ENCODE data around the gene CA10. TPM values are rescaled to one million over a fixed set of nuclear protein-coding genes. Genes with fewer than 3 reads are reported as not detected.

CA10 gene
- total RNA-seq, 1 donor from 2014 or later: not detected

DNA sequence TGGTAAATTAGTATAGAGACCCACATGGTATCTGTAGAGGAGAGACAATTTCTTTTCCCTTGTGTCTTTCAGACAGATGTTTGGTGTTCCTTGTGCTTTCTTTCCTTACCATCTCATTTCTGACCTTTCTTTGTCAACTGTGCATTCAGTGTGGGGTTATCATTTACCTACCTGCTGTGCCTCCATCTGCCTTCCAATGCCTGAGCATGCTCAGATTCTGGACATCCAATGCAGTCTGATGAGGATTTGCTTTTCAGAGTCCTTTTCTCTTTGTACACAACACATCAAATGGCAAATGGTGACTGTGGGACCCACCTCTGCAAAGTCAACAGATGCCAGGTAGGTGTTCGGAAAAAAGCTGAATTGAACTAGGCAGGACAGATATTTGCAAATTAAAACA, 364.8 kb downstream of the CA10 start:
- Mint-ChIP-seq H3K27ac (no peak overlapping the region), H3K4me1 (no peaks in the 10 kb centered on the region), H3K4me3 (no peak overlapping the region), H3K9me3 (no peaks in the 10 kb centered on the region), H3K36me3 (ENCODE audit: low read depth) (no peaks in the 10 kb centered on the region), H3K27me3 (peaks cover 2% of the 10 kb centered on the region)
- no peak for DNase-seq
- intact Hi-C loops (cut with micrococcal nuclease): no loop called here

GRCh38 chr17:51778842-51779241, 379.7 kb downstream of the CA10 start:
- peaks cover 5% of the 10 kb centered on the region for H3K27me3 Mint-ChIP-seq
- no peak overlapping the region for H3K4me3 Mint-ChIP-seq
- intact Hi-C loops (cut with micrococcal nuclease): no loop called here
- no peaks in the 10 kb centered on the region for H3K36me3 Mint-ChIP-seq (ENCODE audit: low read depth)
- no peak overlapping the region for H3K27ac Mint-ChIP-seq
- no peaks in the 10 kb centered on the region for H3K9me3 Mint-ChIP-seq
- H3K4me1 Mint-ChIP-seq: no peaks in the 10 kb centered on the region
- DNase-seq: no peak

DNA sequence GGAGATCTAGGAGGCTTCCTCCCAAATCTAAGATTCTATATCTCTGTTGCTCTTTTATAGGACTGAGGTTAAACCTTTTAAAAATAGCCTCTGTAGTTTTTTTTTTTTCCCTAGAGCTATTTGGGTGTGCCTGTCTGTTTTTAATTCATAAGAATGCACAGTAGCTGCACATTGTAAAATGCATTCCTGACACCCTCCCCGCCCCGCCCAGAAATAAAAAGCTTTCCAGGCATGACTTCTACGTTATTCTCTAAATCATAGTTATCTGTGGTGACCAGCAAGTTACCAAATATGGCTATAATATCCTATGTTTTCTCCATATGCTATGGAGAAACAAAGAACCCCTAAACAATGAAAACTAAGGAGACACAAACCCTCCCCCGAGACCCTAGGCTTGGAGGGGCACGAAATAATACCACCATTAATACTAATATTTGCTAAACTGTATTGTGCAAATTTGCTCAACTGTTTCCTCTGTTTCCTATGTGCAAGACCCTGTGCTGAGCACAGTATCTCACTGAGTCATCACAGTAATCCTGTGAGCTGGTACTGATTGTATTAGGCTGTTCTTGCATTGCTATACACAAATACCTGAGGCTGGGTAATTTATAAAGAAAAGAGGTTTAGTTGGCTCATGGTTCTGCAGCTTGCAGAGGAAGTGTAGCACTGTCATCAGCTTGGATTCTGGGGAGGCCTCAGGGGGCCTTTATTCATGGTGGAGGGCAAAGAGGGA, 388.3 kb downstream of the CA10 start:
- no peaks in the 10 kb centered on the region for H3K9me3 Mint-ChIP-seq
- H3K4me3 Mint-ChIP-seq: no peak overlapping the region
- H3K27me3 Mint-ChIP-seq: no peaks in the 10 kb centered on the region
- no peak overlapping the region for H3K27ac Mint-ChIP-seq
- no peak for DNase-seq
- H3K4me1 Mint-ChIP-seq: peaks cover 6% of the 10 kb centered on the region
- intact Hi-C loops (cut with micrococcal nuclease): no loop called here
- no peaks in the 10 kb centered on the region for H3K36me3 Mint-ChIP-seq (ENCODE audit: low read depth)

DNA sequence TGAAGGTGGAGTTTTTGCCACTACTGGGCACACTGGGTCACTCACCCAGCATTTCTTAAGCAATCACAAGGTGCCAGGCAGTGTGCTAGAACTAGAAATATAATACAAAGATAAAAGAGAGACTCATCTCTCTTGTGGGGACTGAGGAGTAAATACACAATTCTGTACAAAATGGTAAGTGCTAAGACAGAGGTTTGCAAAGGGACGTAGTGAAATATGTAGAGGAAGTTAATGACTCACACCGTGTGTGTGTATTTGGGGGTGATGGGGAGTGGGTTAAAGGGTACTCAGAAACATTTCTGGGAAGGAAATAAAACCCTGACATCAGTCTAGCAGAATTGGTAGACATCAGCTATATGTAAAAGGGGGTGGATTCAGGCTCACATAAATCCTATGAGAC, 389.3 kb downstream of the CA10 start:
- no peaks in the 10 kb centered on the region for H3K27me3 Mint-ChIP-seq
- H3K9me3 Mint-ChIP-seq: no peaks in the 10 kb centered on the region
- H3K27ac Mint-ChIP-seq: no peak overlapping the region
- H3K36me3 Mint-ChIP-seq (ENCODE audit: low read depth): no peaks in the 10 kb centered on the region
- H3K4me3 Mint-ChIP-seq: no peak overlapping the region
- no peak for DNase-seq
- intact Hi-C loops (cut with micrococcal nuclease): no loop called here
- peaks cover 6% of the 10 kb centered on the region for H3K4me1 Mint-ChIP-seq

DNA sequence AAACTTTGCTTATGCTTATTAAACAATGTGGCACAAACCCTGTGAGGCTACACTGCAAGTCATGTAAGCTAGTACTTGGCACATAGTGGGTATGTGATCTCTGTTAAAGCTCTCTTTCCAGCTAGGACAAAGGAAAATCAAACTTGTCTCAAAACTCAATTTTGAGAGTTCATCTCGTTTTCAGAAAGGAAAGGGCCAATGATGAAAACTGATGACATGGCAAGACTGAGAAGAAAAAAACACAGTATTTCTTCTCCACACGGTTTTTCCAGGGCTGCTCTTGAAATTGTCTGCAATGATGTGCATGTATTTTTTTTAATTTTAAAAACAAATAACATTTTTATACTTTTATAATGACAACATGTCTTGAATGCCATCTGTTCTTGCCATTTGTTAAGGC, 389.8 kb downstream of the CA10 start:
- Mint-ChIP-seq H3K4me3 (no peak overlapping the region), H3K9me3 (no peaks in the 10 kb centered on the region), H3K27ac (no peak overlapping the region), H3K27me3 (peaks cover under 1% of the 10 kb centered on the region), H3K36me3 (ENCODE audit: low read depth) (no peaks in the 10 kb centered on the region), H3K4me1 (peaks cover 6% of the 10 kb centered on the region)
- no peak for DNase-seq
- intact Hi-C loops (cut with micrococcal nuclease): no loop called here

DNA sequence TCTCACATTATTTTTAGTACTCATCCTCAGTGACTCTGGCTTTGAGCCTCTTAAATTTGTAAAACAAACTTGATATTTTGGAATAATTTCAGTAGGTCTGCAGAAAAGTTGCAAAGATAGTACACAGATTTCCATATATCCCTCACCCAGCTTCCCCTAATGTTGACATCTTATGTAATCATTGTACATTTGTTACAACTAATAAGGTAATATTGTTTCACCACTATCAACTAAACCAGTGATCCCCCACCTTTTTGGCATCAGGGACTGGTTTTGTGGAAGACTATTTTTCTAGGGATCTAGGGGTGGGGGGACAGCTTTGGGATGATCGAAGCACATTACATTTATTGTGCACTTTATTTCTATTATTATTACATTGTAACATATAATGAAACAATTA, 391.2 kb downstream of the CA10 start:
- intact Hi-C loops (cut with micrococcal nuclease): no loop called here
- no peaks in the 10 kb centered on the region for H3K9me3 Mint-ChIP-seq
- DNase-seq: no peak
- H3K4me1 Mint-ChIP-seq: peaks cover 6% of the 10 kb centered on the region
- no peaks in the 10 kb centered on the region for H3K36me3 Mint-ChIP-seq (ENCODE audit: low read depth)
- H3K27me3 Mint-ChIP-seq: peaks cover 10% of the 10 kb centered on the region
- H3K4me3 Mint-ChIP-seq: no peak overlapping the region
- H3K27ac Mint-ChIP-seq: no peak overlapping the region

DNA sequence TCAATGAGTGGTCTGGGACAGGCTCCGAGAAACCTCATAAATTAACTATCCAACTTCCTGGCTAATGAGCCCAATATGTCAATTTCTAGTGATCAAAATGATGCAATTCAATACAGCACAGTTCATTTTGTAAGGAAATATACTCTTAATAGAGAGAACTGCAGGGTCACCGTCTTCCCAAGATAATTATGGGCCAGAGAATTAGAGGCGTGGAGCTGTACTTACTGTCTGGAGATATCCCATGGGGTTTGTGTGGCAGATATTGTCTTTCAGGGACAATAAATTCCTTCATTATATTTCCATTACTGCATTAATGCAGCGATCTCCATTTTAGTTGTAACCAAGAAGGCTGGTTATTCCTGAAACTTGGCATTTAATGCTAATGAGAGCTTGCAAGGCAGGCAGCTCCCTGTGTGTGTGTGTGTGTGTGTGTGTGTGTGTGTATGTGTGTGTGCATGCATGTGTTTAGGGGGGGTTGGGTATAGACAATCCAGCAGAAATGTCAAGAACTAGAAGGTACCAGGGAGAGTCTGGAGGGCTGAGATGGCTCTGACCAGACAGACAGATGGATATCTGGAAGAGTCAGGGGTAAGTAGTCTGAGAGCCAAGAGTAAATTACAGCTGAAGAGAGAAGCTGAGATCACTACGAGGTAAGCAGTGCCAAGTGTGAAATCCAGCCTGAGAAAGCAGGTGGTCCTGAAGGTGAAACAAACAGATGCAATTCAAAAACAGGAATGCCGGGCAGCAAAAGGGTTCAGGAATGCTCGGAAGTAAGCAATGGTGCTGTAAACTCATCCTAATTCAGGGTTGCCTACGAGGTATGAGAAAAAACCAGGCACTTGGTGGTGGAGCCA, 393.0 kb downstream of the CA10 start:
- no peaks in the 10 kb centered on the region for H3K9me3 Mint-ChIP-seq
- peaks cover 6% of the 10 kb centered on the region for H3K4me1 Mint-ChIP-seq
- no peaks in the 10 kb centered on the region for H3K36me3 Mint-ChIP-seq (ENCODE audit: low read depth)
- intact Hi-C loops (cut with micrococcal nuclease): no loop called here
- H3K27ac Mint-ChIP-seq: no peak overlapping the region
- peaks cover 11% of the 10 kb centered on the region for H3K27me3 Mint-ChIP-seq
- no peak overlapping the region for H3K4me3 Mint-ChIP-seq
- no peak for DNase-seq

DNA sequence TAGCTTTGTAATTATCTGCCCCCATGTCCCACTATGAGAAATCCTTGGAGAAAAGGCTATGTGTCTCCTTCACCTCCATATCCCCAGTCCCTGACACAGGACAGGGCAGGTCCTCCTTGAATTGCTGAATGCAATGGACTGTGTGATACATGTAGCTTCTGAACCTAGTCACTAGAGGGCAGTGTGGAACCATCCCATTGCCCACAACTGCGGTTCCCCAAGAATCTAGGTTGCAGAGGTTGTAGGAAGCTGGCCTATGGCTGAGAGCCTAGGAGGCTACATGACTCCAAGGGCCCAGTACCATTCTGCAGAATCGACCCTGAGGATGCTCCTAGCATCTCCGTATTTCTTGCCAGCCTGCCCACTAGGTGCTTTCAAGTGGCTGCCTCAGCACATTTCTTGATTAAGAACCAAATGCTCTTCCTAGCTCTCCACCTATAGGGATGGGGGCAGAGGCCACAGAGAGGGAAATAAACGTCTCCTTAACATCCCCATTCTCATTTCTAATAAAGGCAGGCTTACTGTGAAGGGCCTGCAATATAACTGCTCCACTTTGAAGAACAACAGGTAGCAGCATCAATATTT, 394.0 kb downstream of the CA10 start:
- peaks cover 16% of the 10 kb centered on the region for H3K27me3 Mint-ChIP-seq
- intact Hi-C loops (cut with micrococcal nuclease): no loop called here

DNA sequence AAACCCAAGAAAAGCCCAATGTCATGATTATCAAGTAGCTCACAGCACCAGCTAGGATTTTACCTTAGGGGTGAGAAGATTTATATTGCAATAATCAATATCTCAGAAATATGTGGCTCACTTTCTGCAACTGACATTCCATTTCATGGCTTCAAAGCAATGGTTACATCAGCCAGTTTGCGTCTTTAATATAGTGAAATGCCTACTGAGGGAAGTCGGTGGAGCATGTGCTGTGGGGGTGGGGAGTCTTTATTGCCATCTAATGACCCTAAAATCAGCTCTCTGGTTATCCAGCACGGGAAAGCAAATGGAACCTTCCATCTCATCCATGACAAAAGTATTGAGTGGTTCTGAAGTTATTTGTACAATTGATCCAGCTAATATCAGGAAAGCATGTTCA, 395.5 kb downstream of the CA10 start:
- intact Hi-C loops (cut with micrococcal nuclease): no loop called here
- no peak overlapping the region for H3K27ac Mint-ChIP-seq

More for the DNA sequence above, 394.0 kb downstream of the CA10 start:
- peaks cover 4% of the 10 kb centered on the region for H3K4me1 Mint-ChIP-seq
- H3K9me3 Mint-ChIP-seq: no peaks in the 10 kb centered on the region
- no peak overlapping the region for H3K4me3 Mint-ChIP-seq
- H3K36me3 Mint-ChIP-seq (ENCODE audit: low read depth): no peaks in the 10 kb centered on the region
- H3K27ac Mint-ChIP-seq: no peak overlapping the region
- peak; percentile 83 for DNase-seq

DNA sequence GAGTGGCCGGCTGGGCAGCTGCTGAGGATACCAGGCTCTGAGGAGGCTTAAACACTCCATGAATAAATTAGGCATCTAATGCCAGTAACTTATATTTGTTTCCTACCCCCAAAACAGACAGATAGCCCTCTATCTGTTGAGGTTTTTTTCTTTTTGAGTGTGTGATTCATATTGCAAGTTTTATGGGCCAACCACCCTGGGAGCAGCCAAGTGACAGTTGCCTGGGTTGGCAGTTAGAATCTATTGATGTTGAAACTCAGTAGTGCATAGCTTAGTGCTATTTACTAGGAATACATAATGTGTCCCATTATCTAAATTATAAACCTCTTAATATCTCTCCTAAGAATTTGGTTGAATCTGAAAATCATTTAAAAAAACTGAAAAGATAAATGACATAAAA, 397.4 kb downstream of the CA10 start:
- H3K9me3 Mint-ChIP-seq: no peaks in the 10 kb centered on the region
- intact Hi-C loops (cut with micrococcal nuclease): no loop called here
- H3K27ac Mint-ChIP-seq: no peak overlapping the region

More for the DNA sequence above, 395.5 kb downstream of the CA10 start:
- no peak for DNase-seq
- H3K36me3 Mint-ChIP-seq (ENCODE audit: low read depth): no peaks in the 10 kb centered on the region
- H3K4me3 Mint-ChIP-seq: no peak overlapping the region
- H3K9me3 Mint-ChIP-seq: no peaks in the 10 kb centered on the region
- H3K27me3 Mint-ChIP-seq: peaks cover 16% of the 10 kb centered on the region
- no peaks in the 10 kb centered on the region for H3K4me1 Mint-ChIP-seq

GRCh38 chr17:51759260-51759659, 399.3 kb downstream of the CA10 start:
- no peaks in the 10 kb centered on the region for H3K9me3 Mint-ChIP-seq
- H3K4me1 Mint-ChIP-seq: no peaks in the 10 kb centered on the region
- no peaks in the 10 kb centered on the region for H3K36me3 Mint-ChIP-seq (ENCODE audit: low read depth)
- H3K27me3 Mint-ChIP-seq: peaks cover 16% of the 10 kb centered on the region
- H3K4me3 Mint-ChIP-seq: no peak overlapping the region
- intact Hi-C loops (cut with micrococcal nuclease): no loop called here
- H3K27ac Mint-ChIP-seq: no peak overlapping the region
- no peak for DNase-seq

More for the DNA sequence above, 397.4 kb downstream of the CA10 start:
- DNase-seq: no peak
- Mint-ChIP-seq H3K36me3 (ENCODE audit: low read depth) (no peaks in the 10 kb centered on the region), H3K27me3 (peaks cover 16% of the 10 kb centered on the region), H3K4me1 (no peaks in the 10 kb centered on the region), H3K4me3 (no peak overlapping the region)

DNA sequence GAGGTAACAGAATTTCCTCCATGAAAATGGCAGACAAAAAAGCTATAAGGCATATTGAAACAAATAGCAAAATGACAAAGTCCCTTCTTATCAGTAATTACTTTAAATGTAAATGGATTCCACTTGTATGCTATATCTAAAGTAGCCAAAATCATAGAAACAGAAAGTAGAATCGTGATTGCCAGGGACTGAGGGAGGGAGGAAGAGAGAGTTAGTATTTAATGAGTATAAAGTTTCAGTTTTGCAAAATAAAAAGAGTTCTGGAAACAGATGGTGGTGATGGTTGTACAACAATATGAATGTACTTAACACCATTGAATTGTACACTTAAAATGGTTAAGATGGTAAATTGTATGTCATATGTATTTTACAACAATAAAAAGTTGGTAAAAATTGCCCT, 407.4 kb downstream of the CA10 start:
- no peaks in the 10 kb centered on the region for H3K27me3 Mint-ChIP-seq
- H3K27ac Mint-ChIP-seq: no peak overlapping the region
- no peak for DNase-seq
- intact Hi-C loops (cut with micrococcal nuclease): no loop called here
- H3K4me3 Mint-ChIP-seq: no peak overlapping the region
- no peaks in the 10 kb centered on the region for H3K36me3 Mint-ChIP-seq (ENCODE audit: low read depth)
- peaks cover 4% of the 10 kb centered on the region for H3K4me1 Mint-ChIP-seq
- H3K9me3 Mint-ChIP-seq: no peaks in the 10 kb centered on the region

- Mint-ChIP-seq H3K4me3 (no peak overlapping the region), H3K27ac (no peak overlapping the region), H3K27me3 (no peaks in the 10 kb centered on the region), H3K4me1 (peaks cover 4% of the 10 kb centered on the region), H3K9me3 (no peaks in the 10 kb centered on the region), H3K36me3 (ENCODE audit: low read depth) (no peaks in the 10 kb centered on the region)
- DNase-seq: no peak
- intact Hi-C loops (cut with micrococcal nuclease): no loop called here
Measured at GRCh38 chr17:51748749-51749604, 409.5 kb downstream of the CA10 start.
